Germinal center (tissue), 1 donor: Measurements from ENCODE around the gene TYMP.
A peak's percentile ranks its signal among the peaks of the same experiment; 100 is the strongest.

ENCODE experiments used
- DNase-seq: peaks from one replicate; pipeline ENCODE4 v3.0.0; 2012; ENCODE audit warnings: mixed read lengths, low spot score

TYMP gene

GRCh38 chr22:50563413-50564160 is 33.8 kb upstream of the TYMP start:
- DNase-seq, result no peak

- DNase-seq, result peak; percentile 93
These were observed 33.0 kb upstream of the TYMP start, which contains the start of gene SYCE3 for GRCh38 chr22:50562523-50563412. SYCE3 (minus strand) TSS chr22:50562919; CDS start chr22:50556405, 6,514 bp downstream.

- no peak for DNase-seq
These were observed 31.9 kb upstream of the TYMP start for GRCh38 chr22:50561401-50562358.

GRCh38 chr22:50560034-50560433 is 30.2 kb upstream of the TYMP start:
- DNase-seq, result no peak

GRCh38 chr22:50556703-50557102 is 26.9 kb upstream of the TYMP start:
- DNase-seq, result no peak

GRCh38 chr22:50553310-50553709 is 23.5 kb upstream of the TYMP start:
- no peak for DNase-seq

- no peak for DNase-seq
These were observed 21.4 kb upstream of the TYMP start for GRCh38 chr22:50551160-50551752.

- DNase-seq, result peak; percentile 2
These were observed 20.6 kb upstream of the TYMP start for GRCh38 chr22:50550395-50550794.

- DNase-seq, result peak; percentile 36
These were observed 19.3 kb upstream of the TYMP start for GRCh38 chr22:50548921-50549790.

GRCh38 chr22:50548040-50548920 is 18.5 kb upstream of the TYMP start:
- peak; percentile 70 for DNase-seq

- no peak for DNase-seq
These were observed 17.6 kb upstream of the TYMP start for GRCh38 chr22:50547263-50547985.

GRCh38 chr22:50546326-50547262 is 16.8 kb upstream of the TYMP start:
- no peak for DNase-seq

- no peak for DNase-seq
These were observed 15.9 kb upstream of the TYMP start, which contains the start of gene KLHDC7B for GRCh38 chr22:50545522-50546325. KLHDC7B (plus strand) TSS chr22:50545899; CDS start chr22:50546244, 345 bp downstream.

GRCh38 chr22:50544746-50545253 is 15.0 kb upstream of the TYMP start:
- no peak for DNase-seq

GRCh38 chr22:50544078-50544745 is 14.4 kb upstream of the TYMP start:
- peak; percentile 91 for DNase-seq

- peak; percentile 69 for DNase-seq
These were observed 12.7 kb upstream of the TYMP start for GRCh38 chr22:50542416-50542927.
